Chondrocyte (in vitro differentiated cells): Measurements from ENCODE around the gene ATG5. TPM values are rescaled to one million over a fixed set of nuclear protein-coding genes. Genes with fewer than 3 reads are reported as not detected.

Source experiments
- DNase-seq: peaks from one replicate; pipeline ENCODE4 v3.0.0; 2021; ENCODE audit warnings: mixed read lengths, low spot score
- H3K27ac Mint-ChIP-seq: one replicate; pipeline ENCODE4 v1.8.0; 2021; ENCODE audit warnings: mild to moderate bottlenecking, moderate library complexity, mixed read lengths; ENCODE audit not compliant: unreplicated experiment
- H3K27me3 Mint-ChIP-seq: 2 replicates; pipeline ENCODE4 v1.8.0; 2021; ENCODE audit warnings: low read depth, mixed read lengths
- H3K36me3 Mint-ChIP-seq: 2 replicates; pipeline ENCODE4 v1.8.0; 2021; ENCODE audit warnings: low read depth, mixed read lengths
- H3K4me1 Mint-ChIP-seq: 2 replicates; pipeline ENCODE4 v1.8.0; 2021; ENCODE audit warnings: low read depth, mild to moderate bottlenecking, mixed read lengths
- H3K4me3 Mint-ChIP-seq: one replicate; pipeline ENCODE4 v1.8.0; 2021; ENCODE audit warnings: mild to moderate bottlenecking, moderate library complexity, mixed read lengths; ENCODE audit not compliant: unreplicated experiment
- H3K9me3 Mint-ChIP-seq: 2 replicates; pipeline ENCODE4 v1.8.0; 2021; ENCODE audit warnings: low read depth, mixed read lengths
- total RNA-seq: library from RNA; stranded (reverse); gene quantifications from 3 replicates; pipeline ENCODE4 v1.2.1, GENCODE V29; 2021
- TF ChIP-seq, protein P1 (sequence below): fragments of 200-600 bp; sonication (generic); IDR thresholded peaks from 2 replicates; pipeline ENCODE4 v1.5.0; 2021; ENCODE audit warnings: antibody characterized with exemption, mild to moderate bottlenecking, moderate library complexity

Gene ATG5
- total RNA-seq, 1 donor from 2014 or later = 23.7 TPM

DNA sequence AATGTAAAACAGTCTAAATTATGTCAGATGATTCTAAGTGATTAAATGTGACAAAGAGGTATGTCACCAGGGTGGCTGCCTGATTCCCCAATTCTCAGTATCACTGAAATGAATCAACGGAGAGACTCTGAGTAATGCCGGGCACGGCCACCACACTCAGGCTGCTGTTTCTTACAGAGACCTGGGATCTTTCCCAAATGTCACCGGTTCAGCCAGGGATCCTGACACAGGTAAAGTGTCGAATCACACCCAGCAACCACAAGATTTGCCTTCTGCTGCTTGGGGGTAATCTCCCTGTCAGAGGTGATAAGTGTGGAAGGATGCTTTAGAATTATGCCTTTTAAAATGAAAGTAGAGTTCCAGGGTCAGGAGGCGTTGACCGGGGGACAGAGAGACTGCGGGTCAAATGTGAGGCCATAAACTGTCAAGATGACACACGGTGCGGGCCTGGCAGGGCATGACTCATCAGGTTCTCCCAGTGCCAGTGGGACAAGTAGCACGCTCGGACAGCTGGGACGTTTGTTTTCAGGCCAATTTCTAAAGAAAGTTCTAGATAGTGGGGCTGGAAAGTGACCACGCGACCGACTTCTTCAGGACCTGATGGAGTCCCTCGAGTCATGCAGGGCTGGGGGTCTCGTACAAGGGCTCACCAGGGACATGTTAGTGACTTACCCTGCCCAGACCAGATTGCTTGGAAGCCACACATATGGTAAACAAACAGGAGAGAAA is 190.5 kb downstream of the ATG5 start:
- TF ChIP-seq, protein P1, sequence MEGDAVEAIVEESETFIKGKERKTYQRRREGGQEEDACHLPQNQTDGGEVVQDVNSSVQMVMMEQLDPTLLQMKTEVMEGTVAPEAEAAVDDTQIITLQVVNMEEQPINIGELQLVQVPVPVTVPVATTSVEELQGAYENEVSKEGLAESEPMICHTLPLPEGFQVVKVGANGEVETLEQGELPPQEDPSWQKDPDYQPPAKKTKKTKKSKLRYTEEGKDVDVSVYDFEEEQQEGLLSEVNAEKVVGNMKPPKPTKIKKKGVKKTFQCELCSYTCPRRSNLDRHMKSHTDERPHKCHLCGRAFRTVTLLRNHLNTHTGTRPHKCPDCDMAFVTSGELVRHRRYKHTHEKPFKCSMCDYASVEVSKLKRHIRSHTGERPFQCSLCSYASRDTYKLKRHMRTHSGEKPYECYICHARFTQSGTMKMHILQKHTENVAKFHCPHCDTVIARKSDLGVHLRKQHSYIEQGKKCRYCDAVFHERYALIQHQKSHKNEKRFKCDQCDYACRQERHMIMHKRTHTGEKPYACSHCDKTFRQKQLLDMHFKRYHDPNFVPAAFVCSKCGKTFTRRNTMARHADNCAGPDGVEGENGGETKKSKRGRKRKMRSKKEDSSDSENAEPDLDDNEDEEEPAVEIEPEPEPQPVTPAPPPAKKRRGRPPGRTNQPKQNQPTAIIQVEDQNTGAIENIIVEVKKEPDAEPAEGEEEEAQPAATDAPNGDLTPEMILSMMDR = no peak
- no peak for DNase-seq
- peaks cover 3% of the 10 kb centered on the region for H3K4me1 Mint-ChIP-seq
- H3K4me3 Mint-ChIP-seq = no peak overlapping the region
- no peaks in the 10 kb centered on the region for H3K9me3 Mint-ChIP-seq
- H3K27me3 Mint-ChIP-seq = no peaks in the 10 kb centered on the region
- H3K27ac Mint-ChIP-seq = no peak overlapping the region
- no peaks in the 10 kb centered on the region for H3K36me3 Mint-ChIP-seq

Other genes with a start within 250 kb of the ATG5 start
- 0.08 to 0.15 TPM (median 0.15 TPM) in 3 replicates for gene PRDM1, start 239.4 kb downstream of the ATG5 start, total RNA-seq
- 3.9 to 16.2 TPM (median 4.5 TPM) in 3 replicates for gene CRYBG1, start 35.0 kb upstream of the ATG5 start, total RNA-seq